K562 (cell line): Measurements from ENCODE around the gene PAIP1. TPM values are rescaled to one million over a fixed set of nuclear protein-coding genes. Genes with fewer than 3 reads are reported as not detected.

ENCODE experiments used
- CC2D1A ChIP-seq: fragments of 450-650 bp; IDR thresholded peaks from 2 replicates; pipeline ENCODE4 v1.6.1; 2017; ENCODE audit warnings: mild to moderate bottlenecking
- HNRNPK ChIP-seq: fragments of 200-400 bp; formaldehyde crosslinking; IDR thresholded peaks from one replicate; pipeline ENCODE4 v1.6.1; 2018; ENCODE audit warnings: mild to moderate bottlenecking, low read depth, low read length; ENCODE audit not compliant: poor library complexity, severe bottlenecking
- NRF1 ChIP-seq, 2 experiments: fragments of 450-650 bp; IDR thresholded peaks in 1 of 2; conservative IDR thresholded peaks in 1 of 2; 2 replicates each; pipeline ENCODE4 v1.6.1; 2014; ENCODE audit warnings: mild to moderate bottlenecking in 2 of 2
- PCBP2 ChIP-seq: fragments of 200-400 bp; formaldehyde crosslinking; IDR thresholded peaks from 2 replicates; pipeline ENCODE4 v1.6.1; 2018; ENCODE audit warnings: low read length, low read depth, mild to moderate bottlenecking, moderate library complexity; ENCODE audit not compliant: poor library complexity, severe bottlenecking
- PHF20 ChIP-seq: fragments of 450-650 bp; IDR thresholded peaks from 2 replicates; pipeline ENCODE4 v1.6.1; 2018; ENCODE audit not compliant: partially characterized antibody
- TAF7 ChIP-seq: fragments of 450-650 bp; IDR thresholded peaks from 2 replicates; pipeline ENCODE4 v1.6.1; 2016; ENCODE audit warnings: missing genetic modification characterization, missing compliant biosample characterization
- TCFL5 ChIP-seq: fragments of 250-450 bp; sonication (Bioruptor Pico); conservative IDR thresholded peaks from 2 replicates; pipeline ENCODE4 v1.6.1; 2021; ENCODE audit warnings: mild to moderate bottlenecking, moderate library complexity, matching md5 sums
- ZNF668 ChIP-seq: fragments of 250-450 bp; sonication (Bioruptor Pico); IDR thresholded peaks from 2 replicates; pipeline ENCODE4 v1.8.0; 2022; ENCODE audit warnings: mild to moderate bottlenecking, inconsistent platforms
- polyA plus RNA-seq, 8 experiments: library from polyadenylated mRNA; depleted of rRNA in 4 of 8; stranded (reverse) in 5 of 8; unstranded in 3 of 8; fragments of >200 nt; fragmentation: Nextera tagmentation in 2 of 8; fragmentation: Illumina TruSeq in 1 of 8; extraction: Ambion mirVana in 2 of 8; extraction: Trizol in 1 of 8; gene quantifications; 2 replicates each; pipeline versions ENCODE4 v1.2.1 to v1.2.3, GENCODE V29; 2011 to 2014; ENCODE audit warnings: inconsistent platforms in 1 of 8, missing spikeins in 1 of 8
- total RNA-seq, 7 experiments: library from RNA; depleted of rRNA in 6 of 7; stranded (reverse); fragments of >200 nt in 6 of 7; fragmentation: Illumina TruSeq in 2 of 7; extraction: Trizol in 2 of 7; gene quantifications; 2 replicates each; pipeline versions ENCODE4 v1.2.1 to v1.2.3, GENCODE V29; 2011 to 2021; ENCODE audit warnings: low replicate concordance in 1 of 7
- TF ChIP-seq, protein P1 (sequence below), 2 experiments: fragments of 450-650 bp in 1 of 2; sonication (generic) in 1 of 2; formaldehyde crosslinking in 1 of 2; IDR thresholded peaks; 2 replicates each; pipeline versions ENCODE4 v1.7.1 to v1.9.0; 2016 to 2022; ENCODE audit warnings: inconsistent platforms in 1 of 2, mild to moderate bottlenecking in 1 of 2, missing genetic modification reagents in 1 of 2
- TF ChIP-seq, protein P2 (sequence below): fragments of 450-650 bp; IDR thresholded peaks from 2 replicates; pipeline ENCODE4 v1.6.1; 2016; ENCODE audit warnings: missing biosample characterization, missing genetic modification characterization
- TF ChIP-seq, protein P3 (sequence below): sonication (generic); formaldehyde crosslinking; IDR thresholded peaks from 2 replicates; pipeline ENCODE4 v1.5.0; 2020; ENCODE audit warnings: missing genetic modification reagents
- TF ChIP-seq, protein P4 (sequence below), 2 experiments: fragments of 200-800 bp in 1 of 2; sonication (Bioruptor generic) in 1 of 2; sonication (generic) in 1 of 2; formaldehyde crosslinking in 1 of 2; IDR thresholded peaks in 1 of 2; conservative IDR thresholded peaks in 1 of 2; 2 replicates each; pipeline versions ENCODE4 v1.5.0 to v1.6.1; 2016 to 2020; ENCODE audit warnings: missing compliant biosample characterization in 1 of 2, missing genetic modification characterization in 1 of 2, missing genetic modification reagents in 1 of 2

Gene PAIP1
- total and polyA plus RNA-seq, 9 of the 15 experiments (the other 6 are each of a cell fraction or from before 2014, with no cell fraction given) = 51.7 to 181 (median 102) TPM

DNA sequence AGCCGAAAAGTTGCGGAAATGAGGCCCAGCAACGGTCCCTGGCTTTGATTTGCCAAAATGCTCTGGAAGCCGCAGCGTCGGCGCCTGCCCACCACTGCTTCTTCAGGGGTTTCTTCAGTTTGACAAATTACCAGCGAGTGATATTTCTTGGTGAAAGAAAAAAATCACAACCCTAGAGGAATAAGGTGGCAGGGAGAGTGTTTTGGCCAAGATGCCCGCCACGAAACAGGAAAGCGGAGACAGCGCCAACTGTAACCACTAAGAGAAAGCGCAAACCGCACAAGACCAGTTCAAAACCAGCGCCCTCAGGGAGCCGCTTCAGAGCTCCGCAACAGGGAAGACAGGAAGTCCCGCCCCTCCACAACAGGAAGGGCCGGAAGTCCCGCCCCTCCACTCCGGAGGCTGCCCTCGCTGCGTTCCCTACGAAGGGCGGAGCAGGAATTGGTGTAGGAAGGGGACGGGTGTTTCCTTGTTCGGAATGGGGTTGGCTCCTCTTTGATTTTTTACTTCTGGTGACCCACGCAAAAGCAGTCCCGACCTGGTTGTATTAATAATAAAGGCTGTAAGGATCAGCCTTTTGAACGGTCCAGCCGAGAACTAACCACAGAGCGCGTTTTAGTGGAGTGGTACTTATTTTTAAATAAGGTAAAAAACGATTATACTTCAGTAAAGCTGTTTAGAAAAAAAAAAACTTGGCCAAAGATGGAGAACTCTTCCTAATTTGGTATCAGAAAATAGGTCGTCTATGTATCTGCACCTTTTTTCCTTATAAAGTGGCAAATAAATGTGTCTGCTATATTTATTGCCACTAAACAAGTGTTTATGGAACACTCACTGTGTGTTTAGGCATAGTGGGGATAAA is 41.8 kb downstream of the PAIP1 start, which contains the start of gene C5orf34 (continued):
- TF ChIP-seq PCBP2 = no peak
- no peak for TF ChIP-seq ZNF668 (CRISPR knock-in tag)
- TF ChIP-seq, protein P1, sequence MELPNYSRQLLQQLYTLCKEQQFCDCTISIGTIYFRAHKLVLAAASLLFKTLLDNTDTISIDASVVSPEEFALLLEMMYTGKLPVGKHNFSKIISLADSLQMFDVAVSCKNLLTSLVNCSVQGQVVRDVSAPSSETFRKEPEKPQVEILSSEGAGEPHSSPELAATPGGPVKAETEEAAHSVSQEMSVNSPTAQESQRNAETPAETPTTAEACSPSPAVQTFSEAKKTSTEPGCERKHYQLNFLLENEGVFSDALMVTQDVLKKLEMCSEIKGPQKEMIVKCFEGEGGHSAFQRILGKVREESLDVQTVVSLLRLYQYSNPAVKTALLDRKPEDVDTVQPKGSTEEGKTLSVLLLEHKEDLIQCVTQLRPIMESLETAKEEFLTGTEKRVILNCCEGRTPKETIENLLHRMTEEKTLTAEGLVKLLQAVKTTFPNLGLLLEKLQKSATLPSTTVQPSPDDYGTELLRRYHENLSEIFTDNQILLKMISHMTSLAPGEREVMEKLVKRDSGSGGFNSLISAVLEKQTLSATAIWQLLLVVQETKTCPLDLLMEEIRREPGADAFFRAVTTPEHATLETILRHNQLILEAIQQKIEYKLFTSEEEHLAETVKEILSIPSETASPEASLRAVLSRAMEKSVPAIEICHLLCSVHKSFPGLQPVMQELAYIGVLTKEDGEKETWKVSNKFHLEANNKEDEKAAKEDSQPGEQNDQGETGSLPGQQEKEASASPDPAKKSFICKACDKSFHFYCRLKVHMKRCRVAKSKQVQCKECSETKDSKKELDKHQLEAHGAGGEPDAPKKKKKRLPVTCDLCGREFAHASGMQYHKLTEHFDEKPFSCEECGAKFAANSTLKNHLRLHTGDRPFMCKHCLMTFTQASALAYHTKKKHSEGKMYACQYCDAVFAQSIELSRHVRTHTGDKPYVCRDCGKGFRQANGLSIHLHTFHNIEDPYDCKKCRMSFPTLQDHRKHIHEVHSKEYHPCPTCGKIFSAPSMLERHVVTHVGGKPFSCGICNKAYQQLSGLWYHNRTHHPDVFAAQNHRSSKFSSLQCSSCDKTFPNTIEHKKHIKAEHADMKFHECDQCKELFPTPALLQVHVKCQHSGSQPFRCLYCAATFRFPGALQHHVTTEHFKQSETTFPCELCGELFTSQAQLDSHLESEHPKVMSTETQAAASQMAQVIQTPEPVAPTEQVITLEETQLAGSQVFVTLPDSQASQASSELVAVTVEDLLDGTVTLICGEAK (IDR thresholded peaks at IDR 0.05) = peak; percentile 98
- TF ChIP-seq, protein P1 (CRISPR knock-in tag; IDR thresholded peaks at IDR 0.05) = no peak
- no peak for TF ChIP-seq TCFL5 (CRISPR knock-in tag)
- TF ChIP-seq, protein P2, sequence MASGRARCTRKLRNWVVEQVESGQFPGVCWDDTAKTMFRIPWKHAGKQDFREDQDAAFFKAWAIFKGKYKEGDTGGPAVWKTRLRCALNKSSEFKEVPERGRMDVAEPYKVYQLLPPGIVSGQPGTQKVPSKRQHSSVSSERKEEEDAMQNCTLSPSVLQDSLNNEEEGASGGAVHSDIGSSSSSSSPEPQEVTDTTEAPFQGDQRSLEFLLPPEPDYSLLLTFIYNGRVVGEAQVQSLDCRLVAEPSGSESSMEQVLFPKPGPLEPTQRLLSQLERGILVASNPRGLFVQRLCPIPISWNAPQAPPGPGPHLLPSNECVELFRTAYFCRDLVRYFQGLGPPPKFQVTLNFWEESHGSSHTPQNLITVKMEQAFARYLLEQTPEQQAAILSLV = 0 out of 2 replicates have a peak, but pooled peaks have one; percentile 5
- TF ChIP-seq, protein P3, sequence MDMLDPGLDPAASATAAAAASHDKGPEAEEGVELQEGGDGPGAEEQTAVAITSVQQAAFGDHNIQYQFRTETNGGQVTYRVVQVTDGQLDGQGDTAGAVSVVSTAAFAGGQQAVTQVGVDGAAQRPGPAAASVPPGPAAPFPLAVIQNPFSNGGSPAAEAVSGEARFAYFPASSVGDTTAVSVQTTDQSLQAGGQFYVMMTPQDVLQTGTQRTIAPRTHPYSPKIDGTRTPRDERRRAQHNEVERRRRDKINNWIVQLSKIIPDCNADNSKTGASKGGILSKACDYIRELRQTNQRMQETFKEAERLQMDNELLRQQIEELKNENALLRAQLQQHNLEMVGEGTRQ = no peak
- peak; percentile 33; the same call in 1 of the 2 replicates for TF ChIP-seq TAF7 (tag)
- peak; percentile 65 to 71 for TF ChIP-seq NRF1 (conservative IDR thresholded peaks at IDR 0.05 in 1 of 2, IDR thresholded peaks at IDR 0.05 in 1 of 2)
- peak; percentile 67 for TF ChIP-seq PHF20
- TF ChIP-seq, protein P4, sequence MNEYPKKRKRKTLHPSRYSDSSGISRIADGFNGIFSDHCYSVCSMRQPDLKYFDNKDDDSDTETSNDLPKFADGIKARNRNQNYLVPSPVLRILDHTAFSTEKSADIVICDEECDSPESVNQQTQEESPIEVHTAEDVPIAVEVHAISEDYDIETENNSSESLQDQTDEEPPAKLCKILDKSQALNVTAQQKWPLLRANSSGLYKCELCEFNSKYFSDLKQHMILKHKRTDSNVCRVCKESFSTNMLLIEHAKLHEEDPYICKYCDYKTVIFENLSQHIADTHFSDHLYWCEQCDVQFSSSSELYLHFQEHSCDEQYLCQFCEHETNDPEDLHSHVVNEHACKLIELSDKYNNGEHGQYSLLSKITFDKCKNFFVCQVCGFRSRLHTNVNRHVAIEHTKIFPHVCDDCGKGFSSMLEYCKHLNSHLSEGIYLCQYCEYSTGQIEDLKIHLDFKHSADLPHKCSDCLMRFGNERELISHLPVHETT (CRISPR knock-in tag; conservative IDR thresholded peaks at IDR 0.05 in 1 of 2, IDR thresholded peaks at IDR 0.05 in 1 of 2) = no peak
- no peak for TF ChIP-seq CC2D1A
- no peak for TF ChIP-seq HNRNPK
